RWPE2 (cell line): ENCODE data around the gene BARX1.

Experiments used
- ATAC-seq: fragments of 200-7000 bp; cut with Tn5 transposase; 3 replicates; pipeline ENCODE4 v1.9.1; 2021; ENCODE audit warnings: low read depth
- DNase-seq: peaks from one replicate; pipeline ENCODE4 v3.0.0-alpha.2; 2020; ENCODE audit warnings: low spot score
- H3K27ac ChIP-seq: fragments of 450-650 bp; 2 replicates; pipeline ENCODE4 v1.5.1; 2017; ENCODE audit warnings: mild to moderate bottlenecking; ENCODE audit not compliant: poor library complexity, severe bottlenecking
- H3K27me3 ChIP-seq: fragments of 250-450 bp; sonication (Bioruptor Pico); 2 replicates; pipeline ENCODE4 v1.5.1; 2021; ENCODE audit warnings: mild to moderate bottlenecking, moderate library complexity; ENCODE audit not compliant: insufficient read depth, poor library complexity, severe bottlenecking
- H3K36me3 ChIP-seq: fragments of 250-450 bp; sonication (Bioruptor Pico); 2 replicates; pipeline ENCODE4 v1.5.1; 2020; ENCODE audit warnings: low read depth, mild to moderate bottlenecking, moderate library complexity
- H3K4me1 ChIP-seq: fragments of 250-450 bp; sonication (Bioruptor Pico); 2 replicates; pipeline ENCODE4 v1.5.1; 2021; ENCODE audit warnings: mild to moderate bottlenecking, moderate library complexity; ENCODE audit not compliant: insufficient read depth, poor library complexity, severe bottlenecking
- H3K4me3 ChIP-seq: fragments of 250-450 bp; sonication (Bioruptor Pico); 2 replicates; pipeline ENCODE4 v1.5.1; 2021; ENCODE audit warnings: mild to moderate bottlenecking, moderate library complexity; ENCODE audit not compliant: severe bottlenecking
- H3K9me3 ChIP-seq: fragments of 250-450 bp; sonication (Bioruptor Pico); 2 replicates; pipeline ENCODE4 v1.5.1; 2021; ENCODE audit warnings: mild to moderate bottlenecking, moderate library complexity; ENCODE audit not compliant: severe bottlenecking
- CTCF ChIP-seq: fragments of 450-650 bp; IDR thresholded peaks from one replicate; pipeline ENCODE4 v1.5.1; 2017; ENCODE audit warnings: mild to moderate bottlenecking, moderate library complexity; ENCODE audit not compliant: poor library complexity, severe bottlenecking

Gene BARX1

GRCh38 chr9:93955981-93956784, 1.0 kb upstream of the BARX1 start:
- H3K4me1 ChIP-seq, result no peaks in the 10 kb centered on the region
- no peaks in the 10 kb centered on the region for H3K36me3 ChIP-seq
- no peak for ATAC-seq
- DNase-seq, result no peak
- no peak overlapping the region for H3K4me3 ChIP-seq
- peaks cover 94% of the 10 kb centered on the region for H3K27me3 ChIP-seq
- no peak for TF ChIP-seq CTCF
- no peak overlapping the region for H3K27ac ChIP-seq
- H3K9me3 ChIP-seq, result no peaks in the 10 kb centered on the region

DNA sequence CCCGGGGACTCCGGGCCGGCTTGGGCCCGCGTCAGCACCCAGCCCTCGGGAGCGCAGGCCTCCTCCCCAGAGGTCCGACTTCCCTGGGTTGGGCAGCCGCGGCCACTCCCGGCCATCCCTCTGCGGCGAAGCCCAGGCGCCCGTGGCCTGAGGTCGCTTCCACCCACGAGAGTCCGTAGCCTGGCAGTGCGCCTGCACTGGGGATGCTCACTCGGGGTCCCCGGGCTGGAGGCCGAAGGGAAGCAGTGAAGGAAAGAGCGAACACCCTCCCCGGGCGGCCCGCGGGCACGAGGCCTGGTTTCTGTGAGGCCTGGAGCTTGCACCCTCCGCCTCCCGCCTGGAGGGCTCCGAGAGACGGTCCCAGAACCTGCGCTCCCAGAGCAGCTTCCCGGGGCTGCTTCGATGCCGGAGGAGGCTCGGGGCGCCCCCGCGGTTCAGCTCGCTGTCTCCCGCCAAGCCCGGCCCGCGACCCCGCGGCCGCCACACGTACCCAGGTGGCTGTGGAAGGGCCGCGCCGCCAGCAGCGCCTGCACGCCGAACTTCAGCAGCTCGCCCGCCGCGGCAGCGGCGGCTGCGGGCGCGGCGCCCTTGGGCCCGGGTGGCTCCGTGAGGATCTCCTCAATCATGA, 607 bp downstream of the BARX1 start:
- H3K9me3 ChIP-seq, result peaks cover 1% of the 10 kb centered on the region
- no peak for TF ChIP-seq CTCF

GRCh38 chr9:93953496-93954433, 1.4 kb downstream of the BARX1 start:
- Histone ChIP-seq H3K9me3 (peaks cover 2% of the 10 kb centered on the region), H3K36me3 (no peaks in the 10 kb centered on the region), H3K27me3 (peaks cover 92% of the 10 kb centered on the region), H3K27ac (no peak overlapping the region), H3K4me3 (no peak overlapping the region), H3K4me1 (no peaks in the 10 kb centered on the region)
- no peak for TF ChIP-seq CTCF
- ATAC-seq (no peak), DNase-seq (no peak)

More for the DNA sequence above, 607 bp downstream of the BARX1 start:
- DNase-seq (no peak), ATAC-seq (no peak)
- no peaks in the 10 kb centered on the region for H3K4me1 ChIP-seq
- H3K36me3 ChIP-seq, result no peaks in the 10 kb centered on the region
- H3K27me3 ChIP-seq, result peaks cover 92% of the 10 kb centered on the region
- peak overlapping the region; percentile 9 for H3K4me3 ChIP-seq
- H3K27ac ChIP-seq, result no peak overlapping the region

- Histone ChIP-seq H3K36me3 (no peaks in the 10 kb centered on the region), H3K4me1 (no peaks in the 10 kb centered on the region), H3K27me3 (peaks cover 92% of the 10 kb centered on the region), H3K27ac (no peak overlapping the region), H3K9me3 (peaks cover 2% of the 10 kb centered on the region), H3K4me3 (no peak overlapping the region)
- no peak; the same call in 2 of the 3 replicates for ATAC-seq
- no peak for TF ChIP-seq CTCF
- no peak for DNase-seq
Measured at GRCh38 chr9:93952784-93953495, 2.2 kb downstream of the BARX1 start.
